CD4-positive, alpha-beta T cell (primary cell): ENCODE results near the gene GPRC5A. TPM values are rescaled to one million over a fixed set of nuclear protein-coding genes. Genes with fewer than 3 reads are reported as not detected.

Experiments
- ATAC-seq: fragments of 200-7000 bp; cut with Tn5 transposase; one replicate; pipeline ENCODE4 v1.10.0; 2022; ENCODE audit warnings: mild to moderate bottlenecking; ENCODE audit not compliant: poor library complexity
- CTCF ChIA-PET: fragments of 350-600 bp; sonication (Branson Sonifier 250); formaldehyde crosslinking; loops from one replicate; lab custom pipeline; 2021; ENCODE audit warnings: antibody characterized with exemption, inconsistent platforms; lab: Charles Lee
- POLR2A ChIA-PET: fragments of 350-600 bp; sonication (Branson Sonifier 250); formaldehyde crosslinking; loops from one replicate; lab custom pipeline; 2021; ENCODE audit warnings: antibody characterized with exemption, inconsistent platforms; lab: Charles Lee
- DNase-seq, 14 experiments: peaks; one replicate each; pipeline ENCODE4 v3.0.0-alpha.2; 2013 to 2020; ENCODE audit warnings: mixed read lengths in 2 of 14
- H3K27ac ChIP-seq, 2 donors: one replicate each; pipeline versions ENCODE4 v1.5.1 to v1.7.0; 2013; ENCODE audit warnings: low read length in 2 of 2, low read depth in 1 of 2, mild to moderate bottlenecking in 1 of 2
- H3K27me3 ChIP-seq, 2 experiments: 1 replicate in 1 of 2; 2 replicates in 1 of 2; pipeline versions ENCODE4 v1.6.1 to v1.7.0; 2013; ENCODE audit warnings: low read length in 2 of 2, control low read depth in 1 of 2, mild to moderate bottlenecking in 1 of 2, moderate library complexity in 1 of 2; ENCODE audit not compliant: insufficient read depth in 2 of 2, control insufficient read depth in 1 of 2
- H3K36me3 ChIP-seq: one replicate; pipeline ENCODE4 v1.6.1; 2013; ENCODE audit warnings: low read length, control low read depth; ENCODE audit not compliant: insufficient read depth
- H3K4me1 ChIP-seq: one replicate; pipeline ENCODE4 v1.6.1; 2013; ENCODE audit warnings: low read length, control low read depth; ENCODE audit not compliant: insufficient read depth
- H3K4me3 ChIP-seq: one replicate; pipeline ENCODE4 v1.5.1; 2013; ENCODE audit warnings: mild to moderate bottlenecking, low read length, moderate library complexity
- H3K9me3 ChIP-seq, 2 experiments: 1 replicate in 1 of 2; 2 replicates in 1 of 2; pipeline versions ENCODE4 v1.6.1 to v1.7.0; 2013; ENCODE audit warnings: low read length in 2 of 2, mild to moderate bottlenecking in 2 of 2, control low read depth in 1 of 2, moderate library complexity in 1 of 2; ENCODE audit not compliant: control insufficient read depth in 1 of 2, insufficient read depth in 1 of 2
- H3K27ac Mint-ChIP-seq: one replicate; pipeline ENCODE4 v1.8.0; 2020; ENCODE audit warnings: mixed read lengths
- H3K27me3 Mint-ChIP-seq: one replicate; pipeline ENCODE4 v1.8.0; 2021; ENCODE audit warnings: mixed read lengths
- H3K36me3 Mint-ChIP-seq: one replicate; pipeline ENCODE4 v1.8.0; 2021; ENCODE audit warnings: low read depth, mixed read lengths
- H3K4me1 Mint-ChIP-seq: one replicate; pipeline ENCODE4 v1.8.0; 2021; ENCODE audit warnings: low read depth, mixed read lengths
- H3K4me3 Mint-ChIP-seq: one replicate; pipeline ENCODE4 v1.8.0; 2020; ENCODE audit warnings: mild to moderate bottlenecking, mixed read lengths
- H3K9me3 Mint-ChIP-seq: one replicate; pipeline ENCODE4 v1.8.0; 2020; ENCODE audit warnings: mixed read lengths
- CTCF ChIP-seq: fragments of 200-600 bp; IDR thresholded peaks from one replicate; pipeline ENCODE4 v1.8.0; 2022; ENCODE audit warnings: antibody characterized with exemption, mild to moderate bottlenecking
- intact Hi-C, 2 experiments: fragments of 100-400 bp; cut with DNase I in 1 of 2; cut with micrococcal nuclease in 1 of 2; formaldehyde crosslinking; loops; one replicate each; pipeline versions ENCODE4 v1.15.1 to v1.9.0; 2023 to 2025; cut with DNase I, micrococcal nuclease
- total RNA-seq, 174 experiments: library from RNA in 2 of 174; stranded (reverse) in 2 of 174; gene quantifications; one replicate each; pipeline ENCODE4 v1.2.3 and lab custom pipeline; 2021 to 2026

GPRC5A gene
- total RNA-seq, 2 experiments from 2014 or later: 0.14 to 0.47 TPM

- intact Hi-C loops: no loop called here
- H3K27ac Mint-ChIP-seq: no peak overlapping the region
- no peaks in the 10 kb centered on the region for H3K4me1 Mint-ChIP-seq
- Histone ChIP-seq H3K27ac (no peak overlapping the region), H3K4me1 (no peaks in the 10 kb centered on the region), H3K27me3 (peaks cover 0 to 3% of the 10 kb centered on the region in 2 experiments), H3K4me3 (no peak overlapping the region), H3K36me3 (no peaks in the 10 kb centered on the region), H3K9me3 (no peaks in the 10 kb centered on the region)
- no peak for TF ChIP-seq CTCF
- no peak overlapping the region for H3K4me3 Mint-ChIP-seq
- no peak for DNase-seq
- ChIA-PET POLR2A (no interaction called here), CTCF (no interaction called here)
- no peak for ATAC-seq
- H3K36me3 Mint-ChIP-seq: no peaks in the 10 kb centered on the region
- peaks cover 5% of the 10 kb centered on the region for H3K27me3 Mint-ChIP-seq
- H3K9me3 Mint-ChIP-seq: no peaks in the 10 kb centered on the region
These were observed 30.8 kb downstream of the GPRC5A start for GRCh38 chr12:12922191-12922616.

GRCh38 chr12:12922978-12923377, 31.6 kb downstream of the GPRC5A start:
- ATAC-seq (no peak), DNase-seq (no peak)
- H3K4me1 Mint-ChIP-seq: no peaks in the 10 kb centered on the region
- Histone ChIP-seq H3K9me3 (peaks cover 0 to 3% of the 10 kb centered on the region in 2 experiments), H3K4me1 (no peaks in the 10 kb centered on the region), H3K4me3 (no peak overlapping the region), H3K27me3 (no peaks in the 10 kb centered on the region), H3K27ac (no peak overlapping the region), H3K36me3 (no peaks in the 10 kb centered on the region)
- H3K27me3 Mint-ChIP-seq: peaks cover 5% of the 10 kb centered on the region
- no peaks in the 10 kb centered on the region for H3K9me3 Mint-ChIP-seq
- no peak overlapping the region for H3K27ac Mint-ChIP-seq
- no peak for TF ChIP-seq CTCF
- H3K36me3 Mint-ChIP-seq: no peaks in the 10 kb centered on the region
- POLR2A ChIA-PET: no interaction called here
- CTCF ChIA-PET: no interaction called here
- no peak overlapping the region for H3K4me3 Mint-ChIP-seq
- intact Hi-C loops: no loop called here

GRCh38 chr12:12924169-12924568, 32.8 kb downstream of the GPRC5A start:
- Mint-ChIP-seq H3K4me1 (no peaks in the 10 kb centered on the region), H3K4me3 (no peak overlapping the region), H3K36me3 (no peaks in the 10 kb centered on the region), H3K27me3 (no peaks in the 10 kb centered on the region), H3K27ac (no peak overlapping the region), H3K9me3 (no peaks in the 10 kb centered on the region)
- Histone ChIP-seq H3K4me1 (no peaks in the 10 kb centered on the region), H3K4me3 (no peak overlapping the region), H3K27me3 (no peaks in the 10 kb centered on the region), H3K36me3 (no peaks in the 10 kb centered on the region), H3K27ac (no peak overlapping the region), H3K9me3 (peaks cover 0 to 3% of the 10 kb centered on the region in 2 experiments)
- ChIA-PET POLR2A (no interaction called here), CTCF (no interaction called here)
- TF ChIP-seq CTCF: no peak
- no peak for DNase-seq
- ATAC-seq: no peak
- intact Hi-C loops: no loop called here
